Ishikawa (cell line): Measurements from ENCODE around the gene LMOD2.

ENCODE experiments used
- CEBPB ChIP-seq: IDR thresholded peaks from 2 replicates; pipeline ENCODE4 v1.6.1; 2012
- CREB1 ChIP-seq: IDR thresholded peaks from 2 replicates; pipeline ENCODE4 v1.6.1; 2012; ENCODE audit warnings: low read depth
- EGR1 ChIP-seq: IDR thresholded peaks from 2 replicates; pipeline ENCODE4 v1.6.1; 2012
- EP300 ChIP-seq: IDR thresholded peaks from 2 replicates; pipeline ENCODE4 v1.6.1; 2012; ENCODE audit warnings: borderline replicate concordance
- FOXM1 ChIP-seq: IDR thresholded peaks from 2 replicates; pipeline ENCODE4 v1.6.1; 2012; ENCODE audit warnings: low read depth, borderline replicate concordance
- NFIC ChIP-seq: IDR thresholded peaks from 2 replicates; pipeline ENCODE4 v1.6.1; 2012
- RAD21 ChIP-seq: IDR thresholded peaks from 2 replicates; pipeline ENCODE4 v1.6.1; 2012; ENCODE audit warnings: low read depth
- TAF1 ChIP-seq: IDR thresholded peaks from 2 replicates; pipeline ENCODE4 v1.6.1; 2012; ENCODE audit warnings: low read depth, mild to moderate bottlenecking
- TCF12 ChIP-seq: IDR thresholded peaks from 2 replicates; pipeline ENCODE4 v1.6.1; 2012; ENCODE audit warnings: low read depth
- TEAD4 ChIP-seq: IDR thresholded peaks from 2 replicates; pipeline ENCODE4 v1.6.1; 2012
- USF1 ChIP-seq: IDR thresholded peaks from 2 replicates; pipeline ENCODE4 v1.6.1; 2012
- YY1 ChIP-seq: IDR thresholded peaks from 2 replicates; pipeline ENCODE4 v1.6.1; 2012; ENCODE audit warnings: low read depth
- ZBTB7A ChIP-seq: IDR thresholded peaks from 2 replicates; pipeline ENCODE4 v1.6.1; 2012; ENCODE audit warnings: low read depth
- TF ChIP-seq, protein P1 (sequence below): IDR thresholded peaks from 2 replicates; pipeline ENCODE4 v1.6.1; 2012; ENCODE audit warnings: low read depth, mild to moderate bottlenecking
- TF ChIP-seq, protein P2 (sequence below): IDR thresholded peaks from 2 replicates; pipeline ENCODE4 v1.6.1; 2012

Gene LMOD2

DNA sequence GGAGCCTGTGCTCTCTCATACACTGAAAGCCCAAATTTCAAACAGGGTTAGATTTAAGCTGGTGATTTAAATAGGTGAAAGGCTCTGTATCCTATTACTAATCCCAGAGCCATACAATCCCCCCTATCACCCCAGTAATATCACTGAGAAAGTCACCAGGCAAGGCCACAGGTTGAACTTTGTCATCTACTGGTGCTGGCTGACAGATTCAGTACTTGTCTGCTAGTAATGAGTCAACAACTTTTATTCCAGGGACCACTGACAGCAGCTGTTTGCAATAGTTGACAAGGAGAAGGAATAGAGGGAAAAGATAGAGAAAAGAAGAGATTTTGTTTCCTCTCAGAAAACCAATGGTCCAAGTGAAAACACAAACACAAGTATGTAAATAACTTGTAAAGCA, 43.6 kb upstream of the LMOD2 start:
- TF ChIP-seq, protein P1, sequence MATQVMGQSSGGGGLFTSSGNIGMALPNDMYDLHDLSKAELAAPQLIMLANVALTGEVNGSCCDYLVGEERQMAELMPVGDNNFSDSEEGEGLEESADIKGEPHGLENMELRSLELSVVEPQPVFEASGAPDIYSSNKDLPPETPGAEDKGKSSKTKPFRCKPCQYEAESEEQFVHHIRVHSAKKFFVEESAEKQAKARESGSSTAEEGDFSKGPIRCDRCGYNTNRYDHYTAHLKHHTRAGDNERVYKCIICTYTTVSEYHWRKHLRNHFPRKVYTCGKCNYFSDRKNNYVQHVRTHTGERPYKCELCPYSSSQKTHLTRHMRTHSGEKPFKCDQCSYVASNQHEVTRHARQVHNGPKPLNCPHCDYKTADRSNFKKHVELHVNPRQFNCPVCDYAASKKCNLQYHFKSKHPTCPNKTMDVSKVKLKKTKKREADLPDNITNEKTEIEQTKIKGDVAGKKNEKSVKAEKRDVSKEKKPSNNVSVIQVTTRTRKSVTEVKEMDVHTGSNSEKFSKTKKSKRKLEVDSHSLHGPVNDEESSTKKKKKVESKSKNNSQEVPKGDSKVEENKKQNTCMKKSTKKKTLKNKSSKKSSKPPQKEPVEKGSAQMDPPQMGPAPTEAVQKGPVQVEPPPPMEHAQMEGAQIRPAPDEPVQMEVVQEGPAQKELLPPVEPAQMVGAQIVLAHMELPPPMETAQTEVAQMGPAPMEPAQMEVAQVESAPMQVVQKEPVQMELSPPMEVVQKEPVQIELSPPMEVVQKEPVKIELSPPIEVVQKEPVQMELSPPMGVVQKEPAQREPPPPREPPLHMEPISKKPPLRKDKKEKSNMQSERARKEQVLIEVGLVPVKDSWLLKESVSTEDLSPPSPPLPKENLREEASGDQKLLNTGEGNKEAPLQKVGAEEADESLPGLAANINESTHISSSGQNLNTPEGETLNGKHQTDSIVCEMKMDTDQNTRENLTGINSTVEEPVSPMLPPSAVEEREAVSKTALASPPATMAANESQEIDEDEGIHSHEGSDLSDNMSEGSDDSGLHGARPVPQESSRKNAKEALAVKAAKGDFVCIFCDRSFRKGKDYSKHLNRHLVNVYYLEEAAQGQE, result no peak
- TF ChIP-seq ZBTB7A (no peak), CEBPB (no peak), CREB1 (no peak), TAF1 (no peak), USF1 (no peak), NFIC (no peak), TEAD4 (no peak), EP300 (no peak), EGR1 (no peak), RAD21 (no peak), FOXM1 (no peak), YY1 (no peak), TCF12 (no peak)
- TF ChIP-seq, protein P2, sequence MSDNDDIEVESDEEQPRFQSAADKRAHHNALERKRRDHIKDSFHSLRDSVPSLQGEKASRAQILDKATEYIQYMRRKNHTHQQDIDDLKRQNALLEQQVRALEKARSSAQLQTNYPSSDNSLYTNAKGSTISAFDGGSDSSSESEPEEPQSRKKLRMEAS, result no peak

- TF ChIP-seq FOXM1, result no peak
- no peak for TF ChIP-seq CREB1
- no peak for TF ChIP-seq USF1
- no peak for TF ChIP-seq TEAD4
- no peak for TF ChIP-seq EGR1
- TF ChIP-seq NFIC, result no peak
- no peak for TF ChIP-seq TAF1
- TF ChIP-seq EP300, result no peak
- TF ChIP-seq, protein P2, result no peak
- TF ChIP-seq, protein P1, result no peak
- TF ChIP-seq RAD21, result no peak
These were observed 40.3 kb upstream of the LMOD2 start for GRCh38 chr7:123615344-123615743.

DNA sequence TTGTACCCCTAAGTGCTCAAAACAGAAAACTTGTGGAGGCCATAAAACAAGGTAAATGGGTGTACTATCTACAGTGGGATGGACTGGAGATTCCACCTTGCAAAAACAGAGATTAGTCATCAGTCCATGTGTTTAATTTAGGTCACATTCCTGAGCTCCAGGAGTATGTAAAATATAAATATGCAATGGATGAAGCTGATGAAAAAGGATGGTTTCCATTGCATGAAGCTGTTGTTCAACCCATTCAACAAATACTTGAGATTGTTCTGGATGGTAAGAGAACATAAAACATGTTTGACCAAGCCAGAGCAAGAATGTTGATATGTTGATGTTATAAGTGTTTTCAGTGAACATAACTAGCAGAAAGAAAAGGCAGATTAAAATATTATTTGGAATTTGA, 39.4 kb upstream of the LMOD2 start:
- TF ChIP-seq YY1 (no peak), CEBPB (no peak), TEAD4 (no peak), TAF1 (no peak), CREB1 (no peak), RAD21 (no peak), EGR1 (no peak)

- no peak for TF ChIP-seq EP300
- no peak for TF ChIP-seq RAD21
- TF ChIP-seq, protein P2, result no peak
- no peak for TF ChIP-seq TEAD4
- TF ChIP-seq, protein P1, result no peak
- no peak for TF ChIP-seq ZBTB7A
These were observed 34.0 kb upstream of the LMOD2 start for GRCh38 chr7:123621707-123622106.

DNA sequence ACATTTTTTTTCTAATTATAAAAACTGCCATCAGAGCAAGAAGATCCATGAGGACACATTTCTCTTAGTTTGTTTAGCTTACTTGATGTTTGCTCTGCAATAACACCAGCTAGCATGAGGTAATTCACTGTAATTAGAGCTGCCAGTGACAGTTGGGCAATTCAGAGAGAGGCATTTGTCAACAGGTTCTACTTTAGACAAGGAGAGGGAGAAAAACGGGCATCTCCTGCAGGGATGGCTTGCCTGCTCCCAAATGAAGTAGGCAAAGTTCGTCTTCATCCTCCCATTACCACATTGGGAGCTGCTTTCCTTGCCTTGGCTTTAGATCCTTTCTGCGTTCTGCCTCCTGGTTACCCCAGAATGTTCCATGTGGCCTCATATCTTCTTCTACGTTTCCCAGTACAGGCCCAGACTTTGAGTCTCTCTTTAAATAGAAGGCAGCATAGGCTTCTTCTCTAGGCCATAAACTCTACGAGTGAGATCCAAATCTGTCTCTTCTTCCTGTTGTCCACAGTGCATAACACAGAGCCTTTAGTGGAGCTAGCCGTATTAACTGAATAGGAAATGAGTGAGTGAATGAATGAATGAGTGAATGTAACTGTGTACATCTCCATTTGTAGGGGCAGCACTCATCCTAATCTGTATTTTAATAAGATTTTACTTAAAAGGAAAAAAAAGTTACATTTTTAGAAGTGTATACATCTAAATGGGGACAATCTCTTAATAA, 32.8 kb upstream of the LMOD2 start:
- no peak for TF ChIP-seq ZBTB7A
- no peak for TF ChIP-seq CEBPB
- no peak for TF ChIP-seq TCF12
- no peak for TF ChIP-seq CREB1
- no peak for TF ChIP-seq TAF1
- TF ChIP-seq FOXM1, result no peak
- TF ChIP-seq, protein P1, result no peak
- TF ChIP-seq TEAD4, result no peak
- no peak for TF ChIP-seq EP300
- TF ChIP-seq EGR1, result no peak
- no peak for TF ChIP-seq YY1
- no peak for TF ChIP-seq RAD21
- no peak for TF ChIP-seq USF1
